H9 (cell line): ENCODE data around the gene OSBPL8. TPM values are rescaled to one million over a fixed set of nuclear protein-coding genes. Genes with fewer than 3 reads are reported as not detected.

Experiments used
- DNase-seq: peaks from one replicate; pipeline ENCODE4 v3.0.0-alpha.2; 2017
- H2AFZ ChIP-seq: one replicate; pipeline ENCODE4 v1.6.1; 2013; ENCODE audit warnings: mild to moderate bottlenecking, low read length, control low read depth, moderate library complexity
- H2AK5ac ChIP-seq: 2 replicates; pipeline ENCODE4 v1.6.1; 2013; ENCODE audit warnings: low read length, control low read depth, mixed read lengths; ENCODE audit not compliant: insufficient read length
- H2BK120ac ChIP-seq: one replicate; pipeline ENCODE4 v1.6.1; 2013; ENCODE audit warnings: low read depth, mild to moderate bottlenecking, low read length, control low read depth, inconsistent platforms; ENCODE audit not compliant: poor library complexity, severe bottlenecking
- H2BK12ac ChIP-seq: 2 replicates; pipeline ENCODE4 v1.6.1; 2013; ENCODE audit warnings: low read length, control low read depth, mixed read lengths, low read depth; ENCODE audit not compliant: insufficient read length
- H2BK15ac ChIP-seq: 2 replicates; pipeline ENCODE4 v1.6.1; 2013; ENCODE audit warnings: low read depth, low read length, control low read depth
- H2BK20ac ChIP-seq: one replicate; pipeline ENCODE4 v1.6.1; 2013; ENCODE audit warnings: low read depth, mild to moderate bottlenecking, low read length, control low read depth, inconsistent platforms; ENCODE audit not compliant: poor library complexity, severe bottlenecking
- H2BK5ac ChIP-seq: 2 replicates; pipeline ENCODE4 v1.6.1; 2013; ENCODE audit warnings: low read length, control low read depth, mixed read lengths; ENCODE audit not compliant: insufficient read length
- H3K14ac ChIP-seq: 2 replicates; pipeline ENCODE4 v1.6.1; 2013; ENCODE audit warnings: low read length, control low read depth; ENCODE audit not compliant: insufficient read depth
- H3K18ac ChIP-seq: 2 replicates; pipeline ENCODE4 v1.6.1; 2013; ENCODE audit warnings: low read depth, mild to moderate bottlenecking, mixed read lengths, low read length, control low read depth; ENCODE audit not compliant: insufficient read length
- H3K23ac ChIP-seq: 2 replicates; pipeline ENCODE4 v1.6.1; 2013; ENCODE audit warnings: low read length, control low read depth, mixed read lengths, low read depth; ENCODE audit not compliant: insufficient read length
- H3K23me2 ChIP-seq: 2 replicates; pipeline ENCODE4 v1.6.1; 2013; ENCODE audit warnings: low read depth, mild to moderate bottlenecking, mixed read lengths, low read length, control low read depth; ENCODE audit not compliant: insufficient read length, poor library complexity, severe bottlenecking
- H3K27ac ChIP-seq: 2 replicates; pipeline ENCODE4 v1.5.1; 2013; ENCODE audit warnings: low read length, control low read depth, mixed read lengths, low read depth; ENCODE audit not compliant: insufficient read length
- H3K27me3 ChIP-seq: 2 replicates; pipeline ENCODE4 v1.6.1; 2013; ENCODE audit warnings: low read length, control low read depth, inconsistent platforms; ENCODE audit not compliant: insufficient read depth
- H3K4ac ChIP-seq: 2 replicates; pipeline ENCODE4 v1.6.1; 2013; ENCODE audit warnings: low read depth, mild to moderate bottlenecking, control low read depth, inconsistent platforms, low read length, moderate library complexity
- H3K4me1 ChIP-seq: 2 replicates; pipeline ENCODE4 v1.6.1; 2013; ENCODE audit warnings: low read length, control low read depth, inconsistent platforms; ENCODE audit not compliant: insufficient read depth
- H3K4me2 ChIP-seq: 2 replicates; pipeline ENCODE4 v1.6.1; 2013; ENCODE audit warnings: low read length, control low read depth, mixed read lengths; ENCODE audit not compliant: insufficient read length, insufficient read depth
- H3K56ac ChIP-seq: 2 replicates; pipeline ENCODE4 v1.6.1; 2013; ENCODE audit warnings: low read depth, mild to moderate bottlenecking, mixed read lengths, low read length, control low read depth; ENCODE audit not compliant: insufficient read length
- H3K79me1 ChIP-seq: 2 replicates; pipeline ENCODE4 v1.6.1; 2013; ENCODE audit warnings: low read depth, mild to moderate bottlenecking, moderate library complexity, low read length, control low read depth, inconsistent platforms; ENCODE audit not compliant: insufficient read depth, poor library complexity, severe bottlenecking
- H3K79me2 ChIP-seq: 2 replicates; pipeline ENCODE4 v1.6.1; 2013; ENCODE audit warnings: low read length, control low read depth, inconsistent platforms; ENCODE audit not compliant: insufficient read depth
- H3K9ac ChIP-seq: 2 replicates; pipeline ENCODE4 v1.6.1; 2013; ENCODE audit warnings: low read length, control low read depth, mixed read lengths; ENCODE audit not compliant: insufficient read length; ENCODE audit errors: extremely low read depth
- H3K9me3 ChIP-seq: one replicate; pipeline ENCODE4 v1.6.1; 2013; ENCODE audit warnings: low read depth, low read length, inconsistent platforms; ENCODE audit not compliant: control insufficient read depth
- H3T11ph ChIP-seq: one replicate; pipeline ENCODE4 v1.6.1; 2013; ENCODE audit warnings: mild to moderate bottlenecking, low read length, control low read depth, inconsistent platforms
- H4K20me1 ChIP-seq: one replicate; pipeline ENCODE4 v1.6.1; 2013; ENCODE audit not compliant: control insufficient read depth, insufficient read length, insufficient read depth
- H4K5ac ChIP-seq: 2 replicates; pipeline ENCODE4 v1.6.1; 2013; ENCODE audit warnings: low read depth, mild to moderate bottlenecking, mixed read lengths, low read length, control low read depth; ENCODE audit not compliant: insufficient read length
- H4K8ac ChIP-seq: replicated peaks from 2 replicates; pipeline ENCODE4 v1.6.1; 2013; ENCODE audit warnings: low read length, control low read depth, mixed read lengths, low read depth; ENCODE audit not compliant: insufficient read length
- H4K91ac ChIP-seq: 2 replicates; pipeline ENCODE4 v1.6.1; 2013; ENCODE audit warnings: low read depth, mild to moderate bottlenecking, moderate library complexity, mixed read lengths, low read length, control low read depth; ENCODE audit not compliant: insufficient read length
- H3K27ac Mint-ChIP-seq, 3 experiments: 2 replicates in 2 of 3; 3 replicates in 1 of 3; pipeline ENCODE4 v1.8.0; 2020 to 2021; ENCODE audit warnings: mixed read lengths in 3 of 3, mild to moderate bottlenecking in 1 of 3, moderate library complexity in 1 of 3
- H3K27me3 Mint-ChIP-seq: 2 replicates; pipeline ENCODE4 v1.8.0; 2021; ENCODE audit warnings: low read depth, mild to moderate bottlenecking, moderate library complexity, mixed read lengths
- H3K36me3 Mint-ChIP-seq, 3 experiments: 2 replicates in 2 of 3; 3 replicates in 1 of 3; pipeline ENCODE4 v1.8.0; 2020 to 2021; ENCODE audit warnings: low read depth in 3 of 3, mixed read lengths in 3 of 3; ENCODE audit not compliant: insufficient read depth in 1 of 3
- H3K4me1 Mint-ChIP-seq, 2 experiments: 2 replicates each; pipeline ENCODE4 v1.8.0; 2020; ENCODE audit warnings: mixed read lengths in 2 of 2
- H3K4me3 Mint-ChIP-seq, 2 experiments: 2 replicates in 1 of 2; 3 replicates in 1 of 2; pipeline ENCODE4 v1.8.0; 2020 to 2021; ENCODE audit warnings: mild to moderate bottlenecking in 2 of 2, mixed read lengths in 2 of 2, moderate library complexity in 1 of 2
- H3K9me3 Mint-ChIP-seq, 2 experiments: 2 replicates in 1 of 2; 3 replicates in 1 of 2; pipeline ENCODE4 v1.8.0; 2020; ENCODE audit warnings: mild to moderate bottlenecking in 2 of 2, mixed read lengths in 2 of 2, moderate library complexity in 1 of 2
- CTCF ChIP-seq: fragments of 200-600 bp; sonication (generic); conservative IDR thresholded peaks from 3 replicates; pipeline ENCODE4 v1.8.0; 2021; ENCODE audit warnings: antibody characterized with exemption, mild to moderate bottlenecking
- WGBS: extraction: QIAGEN DNeasy Blood & Tissue Kit; methylation state at CpG from one replicate; pipeline ENCODE4 v1.1.7; 2013; ENCODE audit warnings: missing lambda C conversion rate, low lambda C conversion rate, mixed read lengths; ENCODE audit not compliant: insufficient read length; ENCODE audit errors: extremely low coverage; 5-methylcytosine and 5-hydroxymethylcytosine counted together
- total RNA-seq: library from RNA; stranded (reverse); gene quantifications from 2 replicates; pipeline ENCODE4 v1.2.1, GENCODE V29; 2021

OSBPL8 gene
- total RNA-seq, 1 experiment from 2014 or later, result 61.2 TPM

GRCh38 chr12:76539727-76540126 is 19.8 kb downstream of the OSBPL8 start:
- no peak overlapping the region for H2BK120ac ChIP-seq
- no peak overlapping the region for H2AK5ac ChIP-seq
- Mint-ChIP-seq H3K4me1 (peaks cover 22 to 26% of the 10 kb centered on the region in 2 experiments), H3K27me3 (no peaks in the 10 kb centered on the region), H3K9me3 (peaks cover 0 to 2% of the 10 kb centered on the region in 2 experiments; a peak in 1 of 5 replicates), H3K4me3 (no peak overlapping the region), H3K27ac (peak overlapping the region; percentile 0 to 62 (median 26); a peak in 2 of 7 replicates), H3K36me3 (peaks cover 0 to 13% (median 5%) of the 10 kb centered on the region in 3 experiments; a peak in 5 of 7 replicates)
- no peak overlapping the region for H3K14ac ChIP-seq
- H3K23me2 ChIP-seq, result no peaks in the 10 kb centered on the region
- peaks cover 6% of the 10 kb centered on the region; the same call in 1 of the 2 replicates for H3K79me2 ChIP-seq
- no peak overlapping the region for H2BK20ac ChIP-seq
- peaks cover 5% of the 10 kb centered on the region for H3K79me1 ChIP-seq
- H4K8ac ChIP-seq, result no peak overlapping the region
- H3K9ac ChIP-seq, result no peak overlapping the region
- H3K56ac ChIP-seq, result no peak overlapping the region
- no peak overlapping the region for H3K4me2 ChIP-seq
- H2BK15ac ChIP-seq, result no peak overlapping the region
- H3K27me3 ChIP-seq, result no peaks in the 10 kb centered on the region
- no peak overlapping the region for H3K23ac ChIP-seq
- H2BK5ac ChIP-seq, result no peak overlapping the region
- no peak overlapping the region for H4K5ac ChIP-seq
- no peak for TF ChIP-seq CTCF
- WGBS, result no CpG with 5 or more reads among the region's 6 CpGs
- H2AFZ ChIP-seq, result no peak overlapping the region
- no peaks in the 10 kb centered on the region for H3K9me3 ChIP-seq
- H3K4me1 ChIP-seq, result peaks cover 6% of the 10 kb centered on the region; the same call in 1 of the 2 replicates
- H3T11ph ChIP-seq, result no peak overlapping the region
- no peak overlapping the region for H4K91ac ChIP-seq
- H3K4ac ChIP-seq, result no peak overlapping the region
- H3K27ac ChIP-seq, result no peak overlapping the region
- H3K18ac ChIP-seq, result no peak overlapping the region
- no peak overlapping the region for H2BK12ac ChIP-seq
- H4K20me1 ChIP-seq, result no peaks in the 10 kb centered on the region
- no peak for DNase-seq
